ENCODE measurements around the gene ACTG1.

Gene ACTG1

DNA sequence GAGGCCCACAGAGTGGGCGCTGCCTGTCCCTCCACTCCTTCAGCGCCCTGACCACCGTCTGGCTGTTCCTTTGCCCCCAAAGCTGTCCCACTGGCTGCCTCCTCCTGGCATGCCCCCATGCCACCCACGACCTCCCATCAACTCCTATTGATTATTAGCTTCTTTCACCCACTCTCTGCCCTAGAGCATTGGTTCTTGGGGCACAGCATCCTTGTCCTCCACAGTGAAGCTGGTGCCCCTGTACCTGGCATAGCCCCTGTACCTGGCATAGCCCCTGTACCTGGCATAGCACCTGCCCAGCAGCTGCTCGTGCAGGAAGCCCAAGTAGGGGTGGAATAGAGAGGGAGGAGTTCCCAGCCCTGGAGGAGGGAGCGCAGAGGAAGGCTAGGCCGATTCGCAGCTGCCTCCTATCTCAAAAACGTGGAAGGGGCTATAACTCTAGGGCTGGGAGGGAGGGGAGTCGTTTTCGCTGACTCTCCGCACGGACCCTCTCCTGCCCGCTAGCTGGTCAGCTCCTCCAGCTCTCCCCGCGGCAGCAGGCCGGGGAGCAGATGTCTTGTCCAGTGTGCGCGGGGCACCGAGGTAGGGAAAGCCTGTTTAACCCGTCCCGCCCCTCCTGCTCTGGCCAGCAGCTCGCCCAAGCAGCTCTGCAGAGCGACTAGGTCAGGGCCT lies 5.7 kb upstream of the ACTG1 start:
- no peak for DNase-seq (ENCODE audit: low read depth)

GRCh38 chr17:81517339-81518112 lies 4.9 kb upstream of the ACTG1 start:
- no peak for DNase-seq (ENCODE audit: low read depth)

GRCh38 chr17:81517009-81517338 lies 4.4 kb upstream of the ACTG1 start:
- no peak for DNase-seq (ENCODE audit: low read depth)

DNA sequence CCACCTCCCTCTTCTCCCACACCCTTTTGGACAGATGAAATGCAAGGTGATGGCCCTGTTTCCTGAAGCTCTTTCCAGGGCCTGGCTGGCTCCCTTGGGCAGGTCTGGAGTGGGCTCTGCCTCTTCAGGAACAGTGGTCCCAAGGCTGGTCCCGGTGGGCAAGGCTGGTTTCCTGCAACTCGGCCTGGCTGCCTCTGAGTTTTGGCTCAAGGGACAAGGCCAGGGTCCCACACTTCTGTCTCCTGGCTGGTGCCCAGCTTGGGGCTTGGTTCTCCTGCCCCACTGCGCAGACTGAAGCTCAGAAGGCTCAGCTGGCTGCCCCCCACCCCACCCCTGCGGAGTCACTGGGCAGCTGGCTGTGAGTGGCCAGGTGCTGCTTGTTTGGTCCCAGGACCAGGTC lies 3.8 kb upstream of the ACTG1 start:
- no peak for DNase-seq (ENCODE audit: low read depth)

DNA sequence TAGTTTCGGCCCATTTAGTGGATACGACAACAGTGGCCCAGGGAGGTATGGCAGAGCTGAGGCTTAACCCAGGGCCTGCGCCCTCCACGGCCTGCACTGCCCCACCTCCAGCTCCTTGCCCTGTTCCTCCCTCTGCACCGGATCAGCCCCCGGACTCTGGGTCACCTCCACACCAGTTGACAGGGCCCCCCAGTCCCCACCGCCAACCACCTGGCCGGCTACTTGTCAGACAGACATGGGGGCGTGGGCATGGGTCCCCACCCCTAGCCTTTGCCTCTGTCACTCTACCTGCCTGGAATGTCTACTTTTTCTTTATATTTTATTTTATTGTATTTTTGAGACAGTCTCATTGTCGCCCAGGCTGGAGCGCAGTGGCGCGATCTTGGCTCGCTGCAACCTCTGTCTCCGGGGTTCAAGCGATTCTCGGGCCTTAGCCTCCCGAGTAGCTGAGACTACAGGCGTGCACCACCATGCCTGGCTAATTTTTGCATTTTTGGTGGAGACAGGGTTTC lies 3.0 kb upstream of the ACTG1 start:
- DNase-seq (ENCODE audit: low read depth) = no peak

DNA sequence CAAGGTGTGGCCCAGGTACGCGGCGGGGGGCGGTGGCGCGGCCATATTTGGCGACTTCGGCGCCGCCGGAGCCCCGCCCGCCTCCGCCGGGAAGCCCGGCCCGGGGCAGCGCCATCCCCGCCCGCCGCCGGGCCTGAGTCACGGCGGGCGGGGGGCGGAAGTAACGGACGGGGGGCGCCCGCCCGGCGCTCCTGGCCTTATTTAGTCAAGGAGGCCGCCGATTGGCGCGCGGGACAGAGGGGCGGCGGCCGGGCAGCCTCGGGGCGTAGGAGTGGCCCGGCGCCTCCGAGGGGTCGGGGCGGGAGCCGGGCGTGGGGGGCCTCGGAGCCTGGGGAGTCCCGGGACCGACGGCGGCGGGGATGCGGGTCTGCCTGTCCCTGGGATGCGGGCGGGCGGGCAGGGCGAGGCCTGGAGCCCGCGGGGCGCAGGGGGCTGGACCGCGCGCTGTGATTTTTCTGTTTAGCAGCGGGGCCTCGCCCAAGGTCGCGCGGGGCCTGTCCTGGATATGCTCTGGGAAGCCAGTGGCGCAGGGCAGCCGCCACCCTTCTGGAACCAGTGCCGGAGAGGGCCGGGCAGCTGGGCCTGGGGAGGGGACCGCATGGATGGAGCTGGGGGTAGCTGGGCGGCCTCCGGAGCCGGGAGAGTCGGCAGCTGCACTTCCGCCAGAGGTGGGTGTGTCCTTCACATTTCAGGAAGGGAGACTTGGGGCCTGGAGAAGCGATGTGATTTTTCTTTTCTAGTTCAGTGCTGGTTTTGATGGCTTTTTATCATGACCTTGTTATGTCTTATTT lies 2.3 kb upstream of the ACTG1 start:
- peak; percentile 61 for DNase-seq (ENCODE audit: low read depth)

DNA sequence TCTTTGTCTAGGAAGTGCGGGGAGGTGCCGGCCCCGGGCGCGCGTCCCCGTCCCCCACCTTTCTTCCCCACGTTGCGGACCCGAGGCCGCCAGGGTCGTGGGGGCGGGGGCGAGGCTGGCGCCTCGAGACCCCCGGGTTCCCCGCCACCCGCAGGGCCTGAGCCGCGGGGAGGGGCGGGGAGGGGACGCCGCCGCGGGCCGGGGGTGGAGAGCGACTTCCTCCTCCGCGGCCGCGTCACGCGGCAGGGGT lies 1.8 kb upstream of the ACTG1 start:
- no peak for DNase-seq (ENCODE audit: low read depth)

DNA sequence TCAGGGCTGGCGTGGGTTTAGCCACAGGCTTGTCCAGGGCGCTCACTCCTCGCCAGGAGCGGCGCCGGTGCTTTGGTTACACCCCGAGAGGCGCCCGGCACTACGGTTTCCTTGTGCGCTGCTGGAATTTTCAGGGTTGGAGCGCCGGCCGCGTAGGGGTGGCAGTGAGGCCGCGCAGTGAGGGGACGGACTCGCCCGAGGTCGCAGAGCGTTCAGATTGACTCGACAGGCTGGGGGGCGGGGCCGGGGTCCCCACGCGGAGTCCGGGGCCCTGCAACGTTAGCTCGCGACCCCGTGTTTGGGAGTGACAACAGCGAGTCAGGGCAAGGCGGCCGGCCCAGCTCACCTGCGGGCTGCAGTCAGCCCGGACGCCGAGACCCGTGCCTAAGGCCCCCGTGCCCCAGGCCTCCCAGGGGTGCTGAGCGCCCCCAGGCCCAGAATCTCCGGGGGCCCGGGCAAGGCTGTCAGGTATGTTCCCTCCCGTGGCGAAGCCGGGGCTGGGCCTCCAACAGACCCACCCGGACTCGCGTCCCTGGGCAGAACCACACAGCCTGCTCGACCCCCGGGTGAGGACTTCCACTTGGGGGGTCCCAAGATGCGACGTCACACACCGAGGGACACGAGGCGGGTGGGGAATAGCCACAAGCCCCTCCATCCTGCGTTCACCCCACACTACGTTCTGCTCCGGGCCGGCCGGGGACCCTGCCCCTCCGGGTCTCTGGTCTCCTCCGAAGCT lies 1.3 kb upstream of the ACTG1 start:
- DNase-seq (ENCODE audit: low read depth) = no peak

DNA sequence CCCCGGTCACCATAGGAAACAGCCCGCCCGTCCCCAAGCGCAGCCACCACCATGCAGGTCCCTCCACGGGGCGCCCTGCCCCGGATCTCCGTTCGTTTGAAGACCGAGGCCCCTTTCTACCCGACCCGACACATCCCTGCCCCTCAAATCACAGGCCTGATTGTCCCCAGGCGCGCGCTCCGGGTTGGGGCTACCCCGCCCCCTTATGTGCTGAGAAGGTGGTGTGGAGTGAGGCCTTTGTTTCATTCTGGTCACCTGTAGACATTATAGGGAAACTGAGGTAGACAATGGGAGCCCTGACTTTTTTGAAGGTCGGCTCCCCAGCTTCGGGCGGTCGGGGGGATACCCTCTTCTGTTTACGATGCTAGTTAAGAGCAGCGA lies 763 bp upstream of the ACTG1 start:
- DNase-seq (ENCODE audit: low read depth) = peak; percentile 48

GRCh38 chr17:81511804-81512561 lies 616 bp downstream of the ACTG1 start:
- DNase-seq (ENCODE audit: low read depth) = peak; percentile 39

DNA sequence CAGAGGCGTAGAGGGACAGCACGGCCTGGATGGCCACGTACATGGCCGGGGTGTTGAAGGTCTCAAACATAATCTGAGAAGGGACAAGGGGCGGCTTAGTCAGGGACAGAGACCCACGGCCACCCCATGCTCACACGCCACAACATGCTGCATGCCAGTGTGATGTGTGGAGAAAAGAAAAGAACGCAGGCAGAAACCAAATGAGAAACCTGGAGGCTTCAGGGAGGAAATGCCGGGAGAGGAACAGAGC lies 1.1 kb downstream of the ACTG1 start:
- no peak for DNase-seq (ENCODE audit: low read depth)

- DNase-seq (ENCODE audit: low read depth) = peak; percentile 10
Measured at GRCh38 chr17:81510785-81511553, 1.6 kb downstream of the ACTG1 start.

DNA sequence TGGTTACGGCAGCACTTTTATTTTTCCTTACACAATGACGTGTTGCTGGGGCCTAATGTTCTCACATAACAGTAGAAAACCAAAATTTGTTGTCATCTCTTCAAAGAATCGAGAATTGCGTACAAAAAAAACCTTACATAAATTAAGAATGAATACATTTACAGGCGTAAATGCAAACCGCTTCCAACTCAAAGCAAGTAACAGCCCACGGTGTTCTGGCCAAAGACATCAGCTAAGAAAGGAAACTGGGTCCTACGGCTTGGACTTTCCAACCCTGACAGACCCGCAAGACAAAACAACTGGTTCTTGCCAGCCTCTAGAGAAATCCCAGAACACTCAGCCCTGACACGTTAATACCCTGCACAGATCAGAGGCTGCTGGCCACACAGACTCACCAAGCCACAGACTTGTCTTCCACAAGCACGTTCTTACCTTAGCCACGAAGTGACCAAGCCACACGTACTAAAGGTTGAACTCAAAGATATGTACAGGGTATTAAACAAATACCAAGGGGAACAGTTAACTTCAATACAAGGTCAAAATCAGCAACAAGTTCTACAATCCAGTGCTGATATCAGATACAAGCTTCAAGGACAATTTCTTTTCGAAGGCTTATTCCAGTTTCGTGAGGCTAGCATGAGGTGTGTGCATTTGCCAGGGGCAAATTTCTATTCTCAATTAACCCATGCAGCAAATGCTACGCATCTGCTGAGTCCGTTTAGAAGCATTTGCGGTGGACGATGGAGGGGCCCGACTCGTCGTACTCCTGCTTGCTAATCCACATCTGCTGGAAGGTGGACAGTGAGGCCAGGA lies 2.4 kb downstream of the ACTG1 start:
- DNase-seq (ENCODE audit: low read depth) = no peak

- DNase-seq (ENCODE audit: low read depth) = no peak
Measured at GRCh38 chr17:81509207-81509971, 3.2 kb downstream of the ACTG1 start.

- no peak for DNase-seq (ENCODE audit: low read depth)
Measured at GRCh38 chr17:81508639-81509206, 3.9 kb downstream of the ACTG1 start.

- DNase-seq (ENCODE audit: low read depth) = no peak
Measured at GRCh38 chr17:81503619-81504018, 9.0 kb downstream of the ACTG1 start.

GRCh38 chr17:81502471-81503017 lies 10.1 kb downstream of the ACTG1 start:
- no peak for DNase-seq (ENCODE audit: low read depth)

- no peak for DNase-seq (ENCODE audit: low read depth)
Measured at GRCh38 chr17:81500047-81500446, 12.6 kb downstream of the ACTG1 start.

GRCh38 chr17:81499601-81499970 lies 13.0 kb downstream of the ACTG1 start:
- no peak for DNase-seq (ENCODE audit: low read depth)
